Measurements from ENCODE around the gene SPN. TPM values are rescaled to one million over a fixed set of nuclear protein-coding genes. Genes with fewer than 3 reads are reported as not detected.

The SPN gene
- total RNA-seq, 1 experiment from 2014 or later: 1.3 TPM

- no TSS peak for BruUV-seq (replicated peaks)
- no peaks in the 10 kb centered on the region for H3K9me3 ChIP-seq (ENCODE audit: control insufficient read depth, insufficient read depth, low read depth, low read length)
- ATAC-seq (no peak), DNase-seq (ENCODE audit: low read depth, low spot score) (no peak)
- no peaks in the 10 kb centered on the region for H3K4me1 ChIP-seq (ENCODE audit: control insufficient read depth, insufficient read depth, low read length)
- no peak for TF ChIP-seq CTCF (IDR thresholded peaks at IDR 0.05)
- no peak for TF ChIP-seq REST (IDR thresholded peaks at IDR 0.05; ENCODE audit: insufficient read depth in 1 of 2, low read depth in 2 of 2, low read length in 1 of 2)
- no peak for TF ChIP-seq TCF7L2 (IDR thresholded peaks at IDR 0.05; ENCODE audit: low read depth, low read length)
- no peak for TF ChIP-seq POLR2AphosphoS5 (IDR thresholded peaks at IDR 0.05; ENCODE audit: low read depth, low read length)
- TF ChIP-seq SIN3A (IDR thresholded peaks at IDR 0.05; ENCODE audit: borderline replicate concordance, insufficient read depth, low read depth, low read length): no peak
- POLR2A ChIA-PET: no interaction called here
- no peak overlapping the region for H3K27ac ChIP-seq (ENCODE audit: low read length)
- H3K4me3 ChIP-seq (ENCODE audit: low read depth in 2 of 2, low read length in 2 of 2): no peak overlapping the region
- no peaks in the 10 kb centered on the region for H3K36me3 ChIP-seq (ENCODE audit: control insufficient read depth, insufficient read depth, low read length)
- H3K27me3 ChIP-seq (ENCODE audit: control insufficient read depth, insufficient read depth, low read length): no peaks in the 10 kb centered on the region
- CTCF ChIA-PET: interaction anchor here (0.7 kb wide), 1 partner anchor 30 kb away, joined by 6 read pairs; no protein-coding TSS in a partner anchor
- in situ Hi-C loops (cut with HindIII; ENCODE audit: low pct_unique_long_range_greater_than_20kb, low sequenced_read_pairs) (no loop called here), intact Hi-C loops (cut with micrococcal nuclease; ENCODE audit: unreplicated experiment) (no loop called here)
Measured at GRCh38 chr16:29649588-29650494, 13.2 kb upstream of the SPN start.

GRCh38 chr16:29650771-29651170, 12.3 kb upstream of the SPN start:
- POLR2A ChIA-PET: no interaction called here
- intact Hi-C loops (cut with micrococcal nuclease; ENCODE audit: unreplicated experiment): no loop called here

More at GRCh38 chr16:29650771-29651170, 12.3 kb upstream of the SPN start:
- DNase-seq (ENCODE audit: low read depth, low spot score) (no peak), ATAC-seq (no peak)
- TF ChIP-seq SIN3A (IDR thresholded peaks at IDR 0.05; ENCODE audit: borderline replicate concordance, insufficient read depth, low read depth, low read length) (no peak), REST (IDR thresholded peaks at IDR 0.05; ENCODE audit: insufficient read depth in 1 of 2, low read depth in 2 of 2, low read length in 1 of 2) (no peak)
- CTCF ChIA-PET: interaction anchor here (0.7 kb wide), 1 partner anchor 62 kb away, joined by 7 read pairs; no protein-coding TSS in a partner anchor
- H3K4me3 ChIP-seq (ENCODE audit: low read depth in 2 of 2, low read length in 2 of 2): no peak overlapping the region
- no peaks in the 10 kb centered on the region for H3K9me3 ChIP-seq (ENCODE audit: control insufficient read depth, insufficient read depth, low read depth, low read length)
- H3K27me3 ChIP-seq (ENCODE audit: control insufficient read depth, insufficient read depth, low read length): no peaks in the 10 kb centered on the region
- H3K36me3 ChIP-seq (ENCODE audit: control insufficient read depth, insufficient read depth, low read length): no peaks in the 10 kb centered on the region
- H3K4me1 ChIP-seq (ENCODE audit: control insufficient read depth, insufficient read depth, low read length): no peaks in the 10 kb centered on the region
- no TSS peak for BruUV-seq (replicated peaks)
- H3K27ac ChIP-seq (ENCODE audit: low read length): no peak overlapping the region
- in situ Hi-C loops (cut with HindIII; ENCODE audit: low pct_unique_long_range_greater_than_20kb, low sequenced_read_pairs): no loop called here
